SU-DHL-6 (cell line): ENCODE data around the gene PHF21B.

ENCODE experiments used
- H2AFZ ChIP-seq: fragments of 200-600 bp; sonication (generic); 2 replicates; pipeline ENCODE4 v1.6.1; 2014; ENCODE audit warnings: low read depth, mild to moderate bottlenecking, moderate library complexity, mixed read lengths, antibody characterized with exemption, low read length; ENCODE audit not compliant: severe bottlenecking
- H3F3A ChIP-seq: fragments of 200-600 bp; shearing (Covaris generic); 2 replicates; pipeline ENCODE4 v1.6.0; 2016; ENCODE audit warnings: antibody characterized with exemption, mild to moderate bottlenecking; ENCODE audit not compliant: insufficient read depth
- H3K27ac ChIP-seq: fragments of 200-600 bp; sonication (generic); 2 replicates; pipeline ENCODE4 v1.5.1; 2016; ENCODE audit warnings: low read depth, mild to moderate bottlenecking, low read length, moderate library complexity, mixed read lengths
- H3K27me3 ChIP-seq: fragments of 200-600 bp; sonication (generic), shearing (Covaris generic); 2 replicates; pipeline ENCODE4 v1.6.0; 2014; ENCODE audit warnings: mild to moderate bottlenecking, low read length
- H3K36me3 ChIP-seq: fragments of 200-600 bp; sonication (generic); 2 replicates; pipeline ENCODE4 v1.6.1; 2014; ENCODE audit warnings: mild to moderate bottlenecking, low read length, mixed read lengths
- H3K4me2 ChIP-seq: fragments of 300-600, 200-600 bp; shearing (Covaris generic), sonication (generic); 2 replicates; pipeline ENCODE4 v1.6.0; 2014; ENCODE audit warnings: low read length, low read depth, mild to moderate bottlenecking; ENCODE audit not compliant: poor library complexity, severe bottlenecking
- H3K4me3 ChIP-seq: fragments of 200-600 bp; sonication (generic); 2 replicates; pipeline ENCODE4 v1.5.1; 2014; ENCODE audit warnings: antibody characterized with exemption, low read length, mild to moderate bottlenecking, mixed read lengths; ENCODE audit not compliant: insufficient read depth, poor library complexity, severe bottlenecking
- H3K79me2 ChIP-seq: fragments of 200-600 bp; sonication (generic); 2 replicates; pipeline ENCODE4 v1.6.1; 2014; ENCODE audit warnings: mild to moderate bottlenecking, low read length, moderate library complexity; ENCODE audit not compliant: insufficient read depth
- H3K9ac ChIP-seq: fragments of 200-600 bp; sonication (generic); 2 replicates; pipeline ENCODE4 v1.7.0; 2014; ENCODE audit warnings: mild to moderate bottlenecking, low read length
- H3K9me2 ChIP-seq: fragments of 200-600 bp; sonication (generic); replicated peaks from 2 replicates; pipeline ENCODE4 v1.6.1; 2014; ENCODE audit warnings: low read length; ENCODE audit not compliant: insufficient read depth
- H3K9me3 ChIP-seq: fragments of 200-600 bp; sonication (generic); 2 replicates; pipeline ENCODE4 v1.6.1; 2014; ENCODE audit warnings: low read length, mixed read lengths; ENCODE audit not compliant: insufficient read depth
- H4K20me1 ChIP-seq: fragments of 200-600 bp; sonication (generic); 2 replicates; pipeline ENCODE4 v1.6.1; 2014; ENCODE audit warnings: low read depth, mild to moderate bottlenecking, antibody characterized with exemption, low read length, moderate library complexity, mixed read lengths
- EZH2phosphoT487 ChIP-seq: fragments of 200-600 bp; sonication (generic), shearing (Covaris generic); conservative IDR thresholded peaks from 2 replicates; pipeline ENCODE4 v1.6.1; 2018; ENCODE audit warnings: mild to moderate bottlenecking, antibody characterized with exemption, low read length, moderate library complexity, mixed read lengths
- TF ChIP-seq, protein P1 (sequence below): fragments of 200-600 bp; sonication (generic); IDR thresholded peaks from one replicate; pipeline ENCODE4 v1.5.1; 2017; ENCODE audit warnings: antibody characterized with exemption, mild to moderate bottlenecking, low read length, moderate library complexity; ENCODE audit not compliant: insufficient read depth, poor library complexity, severe bottlenecking

The PHF21B gene

GRCh38 chr22:44990328-44990727 is 19.5 kb downstream of the PHF21B start:
- Histone ChIP-seq H3K36me3 (no peaks in the 10 kb centered on the region), H3K4me3 (no peak overlapping the region), H3K27me3 (no peaks in the 10 kb centered on the region), H3K9me2 (no peaks in the 10 kb centered on the region), H4K20me1 (no peaks in the 10 kb centered on the region; the same call in 1 of the 2 replicates), H3F3A (no peaks in the 10 kb centered on the region), H3K79me2 (peaks cover 12% of the 10 kb centered on the region), H3K9me3 (no peaks in the 10 kb centered on the region), H3K27ac (no peak overlapping the region), H2AFZ (no peak overlapping the region), H3K4me2 (no peak overlapping the region), H3K9ac (no peak overlapping the region)
- TF ChIP-seq, protein P1, sequence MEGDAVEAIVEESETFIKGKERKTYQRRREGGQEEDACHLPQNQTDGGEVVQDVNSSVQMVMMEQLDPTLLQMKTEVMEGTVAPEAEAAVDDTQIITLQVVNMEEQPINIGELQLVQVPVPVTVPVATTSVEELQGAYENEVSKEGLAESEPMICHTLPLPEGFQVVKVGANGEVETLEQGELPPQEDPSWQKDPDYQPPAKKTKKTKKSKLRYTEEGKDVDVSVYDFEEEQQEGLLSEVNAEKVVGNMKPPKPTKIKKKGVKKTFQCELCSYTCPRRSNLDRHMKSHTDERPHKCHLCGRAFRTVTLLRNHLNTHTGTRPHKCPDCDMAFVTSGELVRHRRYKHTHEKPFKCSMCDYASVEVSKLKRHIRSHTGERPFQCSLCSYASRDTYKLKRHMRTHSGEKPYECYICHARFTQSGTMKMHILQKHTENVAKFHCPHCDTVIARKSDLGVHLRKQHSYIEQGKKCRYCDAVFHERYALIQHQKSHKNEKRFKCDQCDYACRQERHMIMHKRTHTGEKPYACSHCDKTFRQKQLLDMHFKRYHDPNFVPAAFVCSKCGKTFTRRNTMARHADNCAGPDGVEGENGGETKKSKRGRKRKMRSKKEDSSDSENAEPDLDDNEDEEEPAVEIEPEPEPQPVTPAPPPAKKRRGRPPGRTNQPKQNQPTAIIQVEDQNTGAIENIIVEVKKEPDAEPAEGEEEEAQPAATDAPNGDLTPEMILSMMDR, result no peak
- TF ChIP-seq EZH2phosphoT487, result no peak

- Histone ChIP-seq H3K4me3 (no peak overlapping the region), H2AFZ (no peak overlapping the region), H3K27me3 (no peaks in the 10 kb centered on the region), H3K9me2 (no peaks in the 10 kb centered on the region), H3K36me3 (no peaks in the 10 kb centered on the region), H3F3A (no peaks in the 10 kb centered on the region), H3K27ac (no peak overlapping the region), H3K4me2 (no peak overlapping the region), H4K20me1 (no peaks in the 10 kb centered on the region; the same call in 1 of the 2 replicates), H3K79me2 (peaks cover 14% of the 10 kb centered on the region; the same call in 1 of the 2 replicates), H3K9me3 (no peaks in the 10 kb centered on the region), H3K9ac (no peak overlapping the region)
- TF ChIP-seq, protein P1, result no peak
- TF ChIP-seq EZH2phosphoT487, result no peak
Measured at GRCh38 chr22:44988671-44989070, 21.1 kb downstream of the PHF21B start.

DNA sequence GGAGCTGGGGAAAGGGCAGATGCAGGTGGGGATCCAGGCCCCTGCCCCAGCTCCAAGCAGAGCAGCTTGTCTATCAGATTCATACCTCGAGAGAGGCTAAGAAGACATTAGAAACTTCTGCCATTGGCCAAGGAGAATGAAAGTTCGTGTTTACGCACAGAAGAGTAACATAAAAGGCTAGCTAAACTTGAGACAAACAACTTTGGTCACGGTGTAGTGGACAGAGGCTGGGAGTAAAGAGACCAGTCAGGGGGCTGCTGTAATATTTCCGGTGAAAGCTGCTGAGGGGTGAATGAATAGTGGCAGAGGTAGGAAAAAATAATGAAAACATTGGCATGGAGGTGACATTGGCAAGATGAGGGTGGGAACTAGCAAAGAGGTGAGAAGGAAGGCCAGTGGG is 22.9 kb downstream of the PHF21B start:
- Histone ChIP-seq H4K20me1 (no peaks in the 10 kb centered on the region; the same call in 1 of the 2 replicates), H3K9me3 (no peaks in the 10 kb centered on the region), H3K9me2 (no peaks in the 10 kb centered on the region), H3K4me2 (no peak overlapping the region), H3K27ac (no peak overlapping the region), H2AFZ (no peak overlapping the region), H3K79me2 (peaks cover 14% of the 10 kb centered on the region; the same call in 1 of the 2 replicates), H3K9ac (no peak overlapping the region), H3K4me3 (no peak overlapping the region), H3F3A (no peaks in the 10 kb centered on the region), H3K27me3 (no peaks in the 10 kb centered on the region), H3K36me3 (no peaks in the 10 kb centered on the region)
- TF ChIP-seq, protein P1, result no peak
- no peak for TF ChIP-seq EZH2phosphoT487
